Activated T-helper 1 cell treated with anti-CD3 and anti-CD28 coated beads, Interleukin-2, amount 50 U/mL, for 16 hours (primary cell): Measurements from ENCODE around the gene BTBD9.

ENCODE experiments used
- DNase-seq, 2 donors: peaks; one replicate each; pipeline ENCODE4 v3.0.0-alpha.2; 2020; ENCODE audit warnings: low read depth in 1 of 2, low spot score in 1 of 2

Gene BTBD9

GRCh38 chr6:38508286-38508685 lies 131.4 kb downstream of the BTBD9 start:
- no peak for DNase-seq

- DNase-seq, result no peak
These were observed 132.6 kb downstream of the BTBD9 start for GRCh38 chr6:38507173-38507572.

- DNase-seq, result no peak
These were observed 133.9 kb downstream of the BTBD9 start for GRCh38 chr6:38505826-38506225.

- no peak for DNase-seq
These were observed 134.7 kb downstream of the BTBD9 start for GRCh38 chr6:38504996-38505395.

- DNase-seq, result no peak
These were observed 135.6 kb downstream of the BTBD9 start for GRCh38 chr6:38503960-38504682.

- no peak for DNase-seq
These were observed 136.5 kb downstream of the BTBD9 start for GRCh38 chr6:38503032-38503773.

GRCh38 chr6:38502423-38502822 lies 137.3 kb downstream of the BTBD9 start:
- DNase-seq, result no peak

GRCh38 chr6:38501931-38502330 lies 137.8 kb downstream of the BTBD9 start:
- DNase-seq, result no peak

- DNase-seq, result no peak
These were observed 140.1 kb downstream of the BTBD9 start for GRCh38 chr6:38499529-38500096.

- DNase-seq, result no peak
These were observed 140.8 kb downstream of the BTBD9 start for GRCh38 chr6:38498805-38499445.

- no peak for DNase-seq
These were observed 141.6 kb downstream of the BTBD9 start for GRCh38 chr6:38498085-38498484.

- no peak for DNase-seq
These were observed 142.2 kb downstream of the BTBD9 start for GRCh38 chr6:38497546-38497945.

GRCh38 chr6:38495922-38496635 lies 143.7 kb downstream of the BTBD9 start:
- no peak for DNase-seq

- DNase-seq, result no peak
These were observed 144.2 kb downstream of the BTBD9 start for GRCh38 chr6:38495518-38495917.

- peak; percentile 66 to 72 for DNase-seq
These were observed 145.7 kb downstream of the BTBD9 start for GRCh38 chr6:38493931-38494547.

GRCh38 chr6:38492031-38492430 lies 147.7 kb downstream of the BTBD9 start:
- no peak for DNase-seq

- no peak for DNase-seq
These were observed 149.8 kb downstream of the BTBD9 start for GRCh38 chr6:38489951-38490350.

GRCh38 chr6:38487423-38487822 lies 152.3 kb downstream of the BTBD9 start:
- no peak for DNase-seq

- no peak for DNase-seq
These were observed 154.2 kb downstream of the BTBD9 start for GRCh38 chr6:38485488-38485887.

GRCh38 chr6:38484656-38485055 lies 155.1 kb downstream of the BTBD9 start:
- no peak for DNase-seq

- no peak for DNase-seq
These were observed 156.2 kb downstream of the BTBD9 start for GRCh38 chr6:38483526-38483925.
